SK-N-SH (cell line): ENCODE data around the gene KLHL21. TPM values are rescaled to one million over a fixed set of nuclear protein-coding genes. Genes with fewer than 3 reads are reported as not detected.

Source experiments
- CTCF ChIA-PET: fragments of 300-600, 350-600 bp; formaldehyde crosslinking; extraction: SDS; loops from one replicate; lab custom pipeline; 2021; lab: Yijun Ruan, JAX
- POLR2A ChIA-PET: fragments of 350-600 bp; sonication (Branson Sonifier 250); formaldehyde crosslinking; extraction: SDS; loops from one replicate; lab custom pipeline; 2020; ENCODE audit warnings: antibody characterized with exemption, inconsistent platforms; lab: Yijun Ruan, JAX
- DNase-seq: peaks from one replicate; pipeline ENCODE4 v3.0.0; 2012
- H2AFZ ChIP-seq: fragments of 200-600 bp; sonication (generic); 2 replicates; pipeline ENCODE4 v1.8.1; 2016; ENCODE audit warnings: antibody characterized with exemption, mild to moderate bottlenecking, low read depth
- H3F3A ChIP-seq: fragments of 200-600 bp; sonication (generic); replicated peaks from 2 replicates; pipeline ENCODE3; 2016; ENCODE audit warnings: antibody characterized with exemption, mild to moderate bottlenecking; ENCODE audit not compliant: insufficient read depth
- H3K27ac ChIP-seq, 2 experiments: fragments of 200-500 bp in 1 of 2; fragments of 200-600 bp in 1 of 2; sonication (Bioruptor generic) in 1 of 2; sonication (generic), shearing (Covaris generic) in 1 of 2; 2 replicates each; pipeline versions ENCODE4 v1.5.1 to v1.6.1; 2014 to 2016; ENCODE audit warnings: low read depth in 2 of 2, inconsistent platforms in 1 of 2, low read length in 1 of 2, mild to moderate bottlenecking in 1 of 2, mixed read lengths in 1 of 2
- H3K27me3 ChIP-seq: fragments of 200-600 bp; sonication (generic), shearing (Covaris generic); 2 replicates; pipeline ENCODE4 v1.6.1; 2016; ENCODE audit warnings: mixed run types; ENCODE audit not compliant: insufficient read depth
- H3K36me3 ChIP-seq, 2 experiments: fragments of 200-500 bp in 1 of 2; fragments of 200-600 bp in 1 of 2; sonication (Bioruptor generic) in 1 of 2; sonication (generic) in 1 of 2; replicated peaks in 1 of 2; 2 replicates each; pipeline versions ENCODE3 to v1.5.1; 2014 to 2016; ENCODE audit warnings: low read length in 1 of 2, mild to moderate bottlenecking in 1 of 2; ENCODE audit not compliant: insufficient read depth in 2 of 2, control insufficient read depth in 1 of 2
- H3K4me1 ChIP-seq, 2 experiments: fragments of 200-500 bp in 1 of 2; fragments of 200-600 bp in 1 of 2; sonication (Bioruptor generic) in 1 of 2; sonication (generic), shearing (Covaris generic) in 1 of 2; 2 replicates each; pipeline versions ENCODE4 v1.5.1 to v1.6.1; 2014 to 2016; ENCODE audit warnings: low read depth in 1 of 2, low read length in 1 of 2, mixed run types in 1 of 2; ENCODE audit not compliant: insufficient read depth in 2 of 2, control insufficient read depth in 1 of 2
- H3K4me2 ChIP-seq: fragments of 200-600 bp; sonication (generic), shearing (Covaris generic); 2 replicates; pipeline ENCODE4 v1.6.1; 2017; ENCODE audit warnings: mixed run types
- H3K4me3 ChIP-seq, 2 experiments: fragments of 200-500 bp in 1 of 2; fragments of 200-600 bp in 1 of 2; sonication (Bioruptor generic) in 1 of 2; sonication (generic), shearing (Covaris generic) in 1 of 2; 2 replicates each; pipeline versions ENCODE4 v1.5.1 to v1.8.1; 2014 to 2016; ENCODE audit warnings: low read depth in 2 of 2, inconsistent platforms in 1 of 2, low read length in 1 of 2, mild to moderate bottlenecking in 1 of 2, mixed read lengths in 1 of 2, moderate library complexity in 1 of 2
- H3K79me2 ChIP-seq: fragments of 200-600 bp; sonication (generic); 2 replicates; pipeline ENCODE4 v1.8.1; 2017; ENCODE audit warnings: mild to moderate bottlenecking; ENCODE audit not compliant: insufficient read depth
- H3K9ac ChIP-seq: fragments of 200-600 bp; sonication (generic); 2 replicates; pipeline ENCODE4 v1.6.1; 2017; ENCODE audit warnings: mixed run types
- H3K9me2 ChIP-seq: fragments of 200-600 bp; sonication (generic); 2 replicates; pipeline ENCODE4 v1.6.1; 2017; ENCODE audit warnings: mixed run types
- H3K9me3 ChIP-seq: fragments of 200-600 bp; sonication (generic); 2 replicates; pipeline ENCODE4 v1.6.1; 2017; ENCODE audit warnings: mixed run types, mild to moderate bottlenecking, moderate library complexity
- H4K20me1 ChIP-seq: fragments of 200-600 bp; sonication (generic); 2 replicates; pipeline ENCODE4 v1.6.1; 2017; ENCODE audit warnings: mild to moderate bottlenecking, mixed run types; ENCODE audit not compliant: insufficient read depth
- CHD2 ChIP-seq: fragments of 150-350 bp; IDR thresholded peaks from 2 replicates; pipeline ENCODE4 v1.6.1; 2018; ENCODE audit warnings: low read length; ENCODE audit not compliant: partially characterized antibody
- CTCF ChIP-seq: fragments of 200-600 bp; sonication (generic); IDR thresholded peaks from 2 replicates; pipeline ENCODE4 v1.6.1; 2017; ENCODE audit warnings: antibody characterized with exemption, mild to moderate bottlenecking, moderate library complexity
- FOSL2 ChIP-seq: IDR thresholded peaks from 2 replicates; pipeline ENCODE4 v1.4.0; 2012; ENCODE audit warnings: low read depth, mild to moderate bottlenecking, moderate library complexity, borderline replicate concordance
- FOXJ3 ChIP-seq: sonication (generic); formaldehyde crosslinking; IDR thresholded peaks from 2 replicates; pipeline ENCODE4 v1.5.1; 2020; ENCODE audit warnings: mild to moderate bottlenecking, missing genetic modification reagents
- FOXM1 ChIP-seq: IDR thresholded peaks from 2 replicates; pipeline ENCODE4 v1.4.0; 2012; ENCODE audit warnings: low read depth, mild to moderate bottlenecking
- GABPA ChIP-seq: IDR thresholded peaks from 2 replicates; pipeline ENCODE4 v1.4.0; 2012; ENCODE audit warnings: low read depth, mild to moderate bottlenecking
- GATA2 ChIP-seq: sonication (generic); formaldehyde crosslinking; IDR thresholded peaks from 2 replicates; pipeline ENCODE4 v1.5.0; 2020; ENCODE audit warnings: mild to moderate bottlenecking, missing genetic modification reagents
- JUND ChIP-seq: IDR thresholded peaks from 2 replicates; pipeline ENCODE4 v1.4.0; 2012
- MAX ChIP-seq: IDR thresholded peaks from 2 replicates; pipeline ENCODE4 v1.4.0; 2012; ENCODE audit warnings: low read depth
- MXI1 ChIP-seq: IDR thresholded peaks from 2 replicates; pipeline ENCODE4 v1.6.1; 2012; ENCODE audit warnings: mild to moderate bottlenecking, low read depth, low read length, improper control_type of control experiment
- RAD21 ChIP-seq: IDR thresholded peaks from 2 replicates; pipeline ENCODE4 v1.6.1; 2012; ENCODE audit warnings: mild to moderate bottlenecking, low read length
- RCOR1 ChIP-seq: fragments of 150-350 bp; IDR thresholded peaks from 2 replicates; pipeline ENCODE4 v1.6.1; 2017; ENCODE audit warnings: antibody characterized with exemption, low read length
- RFX5 ChIP-seq: IDR thresholded peaks from 2 replicates; pipeline ENCODE4 v1.6.1; 2012; ENCODE audit warnings: mild to moderate bottlenecking, improper control_type of control experiment, low read length
- RXRA ChIP-seq: IDR thresholded peaks from 2 replicates; pipeline ENCODE4 v1.4.0; 2012; ENCODE audit warnings: low read depth, mild to moderate bottlenecking, borderline replicate concordance
- SMC3 ChIP-seq: IDR thresholded peaks from 2 replicates; pipeline ENCODE4 v1.6.1; 2012; ENCODE audit warnings: low read depth, low read length, improper control_type of control experiment
- TAF1 ChIP-seq: IDR thresholded peaks from 2 replicates; pipeline ENCODE4 v1.6.1; 2012; ENCODE audit warnings: low read depth, mild to moderate bottlenecking, low read length, moderate library complexity, borderline replicate concordance
- TEAD4 ChIP-seq: IDR thresholded peaks from 2 replicates; pipeline ENCODE4 v1.4.0; 2012; ENCODE audit warnings: mild to moderate bottlenecking, borderline replicate concordance; ENCODE audit not compliant: insufficient read depth
- USF1 ChIP-seq: IDR thresholded peaks from 2 replicates; pipeline ENCODE4 v1.4.0; 2012; ENCODE audit warnings: low read depth, borderline replicate concordance
- USF2 ChIP-seq: fragments of 150-350 bp; IDR thresholded peaks from 2 replicates; pipeline ENCODE4 v1.6.1; 2017; ENCODE audit warnings: antibody characterized with exemption, low read length, low read depth, borderline replicate concordance
- ZBTB33 ChIP-seq: IDR thresholded peaks from 2 replicates; pipeline ENCODE4 v1.4.0; 2012; ENCODE audit warnings: low read depth, borderline replicate concordance
- WGBS: methylation state at CpG from one replicate; pipeline ENCODE4 v1.1.6; 2017; ENCODE audit warnings: low lambda C conversion rate; 5-methylcytosine and 5-hydroxymethylcytosine counted together
- polyA plus RNA-seq, 3 experiments: library from polyadenylated mRNA; depleted of rRNA; stranded (reverse); fragments of >200 nt; gene quantifications; 2 replicates each; pipeline ENCODE4 v1.2.3, GENCODE V29; 2012

KLHL21 gene
- polyA plus RNA-seq, 1 of the 3 experiments (the other 2 are of a cell fraction), result 12.5 TPM

GRCh38 chr1:6630027-6630426 lies 27.4 kb upstream of the KLHL21 start:
- no peak overlapping the region for H3K4me2 ChIP-seq
- peaks cover 5% of the 10 kb centered on the region for H3F3A ChIP-seq
- no peak overlapping the region for H3K9ac ChIP-seq
- CTCF ChIA-PET, result interaction anchor here (1.4 to 2.0 kb wide), 2 partner anchors 16 to 75 kb away, joined by 6 to 7 read pairs; partner anchors contain the start of genes NOL9 and TAS1R1
- no peaks in the 10 kb centered on the region for H3K27me3 ChIP-seq
- POLR2A ChIA-PET, result no interaction called here
- peaks cover 36% of the 10 kb centered on the region for H3K79me2 ChIP-seq
- H3K27ac ChIP-seq, result no peak overlapping the region
- no peak overlapping the region for H3K4me3 ChIP-seq
- no peaks in the 10 kb centered on the region for H3K9me3 ChIP-seq
- no peak for DNase-seq
- no peaks in the 10 kb centered on the region; a peak in 1 of 4 replicates for H3K4me1 ChIP-seq
- 70% methylated on average over 2 of the region's 8 CpGs for WGBS
- no peak overlapping the region for H2AFZ ChIP-seq
- no peaks in the 10 kb centered on the region for H3K9me2 ChIP-seq
- peaks cover 0 to 44% of the 10 kb centered on the region in 2 experiments for H3K36me3 ChIP-seq
- H4K20me1 ChIP-seq, result no peaks in the 10 kb centered on the region
- TF ChIP-seq FOXJ3 (CRISPR knock-in tag) (no peak), JUND (no peak), RXRA (no peak), GABPA (no peak), FOXM1 (no peak), MAX (no peak), GATA2 (CRISPR knock-in tag) (no peak), CHD2 (no peak)

- no peaks in the 10 kb centered on the region for H3K27me3 ChIP-seq
- H3K27ac ChIP-seq, result no peak overlapping the region
- ChIA-PET POLR2A (no interaction called here), CTCF (interaction anchor here (1.2 to 2.0 kb wide), 2 partner anchors 17 to 74 kb away, joined by 6 to 7 read pairs; partner anchors contain the start of genes NOL9 and TAS1R1)
- H3K4me2 ChIP-seq, result no peak overlapping the region
- H3F3A ChIP-seq, result peaks cover 11% of the 10 kb centered on the region
- peaks cover 0 to 5% of the 10 kb centered on the region in 2 experiments; a peak in 1 of 4 replicates for H3K4me1 ChIP-seq
- no peaks in the 10 kb centered on the region for H3K9me2 ChIP-seq
- no peak overlapping the region for H2AFZ ChIP-seq
- TF ChIP-seq TAF1, result no peak
- no peak for TF ChIP-seq SMC3
- TF ChIP-seq RAD21, result no peak
- no peak for TF ChIP-seq FOSL2
- TF ChIP-seq MXI1, result no peak
- TF ChIP-seq RFX5, result no peak
- no peak for TF ChIP-seq RCOR1
- TF ChIP-seq ZBTB33, result no peak
- TF ChIP-seq USF2, result no peak
- no peak for TF ChIP-seq TEAD4
- no peak for TF ChIP-seq MAX
- no peak for TF ChIP-seq GABPA
- no peak for TF ChIP-seq USF1
- no peak for TF ChIP-seq CTCF
- DNase-seq, result no peak
- H3K4me3 ChIP-seq, result no peak overlapping the region
- H3K36me3 ChIP-seq, result peaks cover 3 to 36% of the 10 kb centered on the region in 2 experiments
- H4K20me1 ChIP-seq, result 0 out of 2 replicates have a peak, but pooled peaks cover 7% of the 10 kb centered on the region
- WGBS, result 98% methylated on average over 5 of the region's 12 CpGs
- no peaks in the 10 kb centered on the region for H3K9me3 ChIP-seq
- no peak overlapping the region for H3K9ac ChIP-seq
- H3K79me2 ChIP-seq, result peaks cover 39% of the 10 kb centered on the region
Observed at GRCh38 chr1:6628971-6629479, 26.4 kb upstream of the KLHL21 start.
